Neural progenitor cell (in vitro differentiated cells): ENCODE results near the gene SUN5. TPM values are rescaled to one million over a fixed set of nuclear protein-coding genes. Genes with fewer than 3 reads are reported as not detected.

ENCODE experiments used
- DNase-seq: peaks from one replicate; pipeline ENCODE4 v3.0.0-alpha.2; 2016; ENCODE audit warnings: low spot score
- H2AFZ ChIP-seq: fragments of 200-600 bp; sonication (generic); replicated peaks from 2 replicates; pipeline ENCODE4 v1.6.1; 2016; ENCODE audit warnings: antibody characterized with exemption
- H3F3A ChIP-seq: fragments of 200-600 bp; sonication (generic); 2 replicates; pipeline ENCODE4 v1.6.1; 2016; ENCODE audit warnings: antibody characterized with exemption, low read depth
- H3K27ac ChIP-seq: fragments of 200-600 bp; sonication (generic); 2 replicates; pipeline ENCODE4 v1.5.1; 2016; ENCODE audit warnings: mild to moderate bottlenecking
- H3K27me3 ChIP-seq: fragments of 200-600 bp; sonication (generic); 2 replicates; pipeline ENCODE4 v1.6.1; 2016; ENCODE audit warnings: mild to moderate bottlenecking, moderate library complexity
- H3K36me3 ChIP-seq: fragments of 200-600 bp; sonication (generic); 2 replicates; pipeline ENCODE4 v1.5.1; 2016
- H3K4me1 ChIP-seq: fragments of 200-600 bp; sonication (generic); 2 replicates; pipeline ENCODE4 v1.6.1; 2016; ENCODE audit warnings: mixed run types
- H3K4me2 ChIP-seq: fragments of 200-600 bp; sonication (generic); 2 replicates; pipeline ENCODE4 v1.6.1; 2016
- H3K4me3 ChIP-seq: fragments of 200-600 bp; sonication (generic); 2 replicates; pipeline ENCODE4 v1.5.1; 2016
- H3K79me2 ChIP-seq: fragments of 200-600 bp; sonication (generic); 2 replicates; pipeline ENCODE4 v1.6.1; 2016; ENCODE audit warnings: low read depth
- H3K9ac ChIP-seq: fragments of 200-600 bp; sonication (generic); 2 replicates; pipeline ENCODE4 v1.6.1; 2016
- H3K9me3 ChIP-seq: fragments of 200-600 bp; sonication (generic); 2 replicates; pipeline ENCODE4 v1.5.1; 2016; ENCODE audit warnings: low read depth
- H4K20me1 ChIP-seq: fragments of 200-600 bp; sonication (generic); 2 replicates; pipeline ENCODE4 v1.6.1; 2016; ENCODE audit warnings: low read depth
- H3K27ac Mint-ChIP-seq: 3 replicates; pipeline ENCODE4 v1.8.0; 2021; ENCODE audit warnings: mixed read lengths
- H3K27me3 Mint-ChIP-seq: 2 replicates; pipeline ENCODE4 v1.8.0; 2022; ENCODE audit warnings: low read depth, mild to moderate bottlenecking, inconsistent platforms, moderate library complexity, mixed read lengths; ENCODE audit not compliant: insufficient read depth
- H3K36me3 Mint-ChIP-seq: 3 replicates; pipeline ENCODE4 v1.8.0; 2021; ENCODE audit warnings: mixed read lengths
- H3K4me1 Mint-ChIP-seq: 3 replicates; pipeline ENCODE4 v1.8.0; 2021; ENCODE audit warnings: mixed read lengths
- H3K4me3 Mint-ChIP-seq: 3 replicates; pipeline ENCODE4 v1.8.0; 2021; ENCODE audit warnings: mild to moderate bottlenecking, moderate library complexity, mixed read lengths
- H3K9me3 Mint-ChIP-seq: 3 replicates; pipeline ENCODE4 v1.8.0; 2020; ENCODE audit warnings: mixed read lengths
- EZH2 ChIP-seq: fragments of 200-600 bp; sonication (generic); IDR thresholded peaks from 2 replicates; pipeline ENCODE4 v1.6.1; 2017; ENCODE audit warnings: antibody characterized with exemption, mild to moderate bottlenecking, moderate library complexity
- EZH2phosphoT487 ChIP-seq: fragments of 200-600 bp; sonication (generic); IDR thresholded peaks from 2 replicates; pipeline ENCODE4 v1.6.1; 2017; ENCODE audit warnings: antibody characterized with exemption
- total RNA-seq: library from RNA; depleted of rRNA; stranded (reverse); fragments of >200 nt; gene quantifications from 2 replicates; pipeline ENCODE4 v1.2.3, GENCODE V29; 2015; ENCODE audit warnings: low replicate concordance
- TF ChIP-seq, protein P1 (sequence below): fragments of 200-600 bp; sonication (generic); IDR thresholded peaks from 2 replicates; pipeline ENCODE4 v1.5.1; 2017; ENCODE audit warnings: antibody characterized with exemption, mild to moderate bottlenecking

SUN5 gene
- total RNA-seq, 1 donor from 2014 or later: not detected

DNA sequence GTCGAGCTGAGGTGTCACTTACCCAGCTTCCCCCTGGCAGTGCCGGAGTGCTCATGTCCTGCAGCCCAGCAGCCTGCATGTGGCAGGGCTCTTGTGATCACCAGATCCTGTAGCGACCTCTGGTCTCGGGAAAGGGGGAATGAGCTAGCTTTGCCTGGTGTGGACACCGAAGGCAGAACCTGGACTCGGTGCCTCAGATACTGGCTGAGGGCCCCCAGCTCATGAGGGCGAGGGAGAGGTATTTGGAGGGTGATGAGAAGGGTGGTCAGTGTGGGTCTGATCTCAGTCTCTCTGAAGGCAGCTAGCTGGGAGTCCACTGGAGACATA lies 26.3 kb downstream of the SUN5 start:
- H3K4me1 ChIP-seq: peaks cover 20% of the 10 kb centered on the region
- no peaks in the 10 kb centered on the region for H3F3A ChIP-seq
- TF ChIP-seq, protein P1, sequence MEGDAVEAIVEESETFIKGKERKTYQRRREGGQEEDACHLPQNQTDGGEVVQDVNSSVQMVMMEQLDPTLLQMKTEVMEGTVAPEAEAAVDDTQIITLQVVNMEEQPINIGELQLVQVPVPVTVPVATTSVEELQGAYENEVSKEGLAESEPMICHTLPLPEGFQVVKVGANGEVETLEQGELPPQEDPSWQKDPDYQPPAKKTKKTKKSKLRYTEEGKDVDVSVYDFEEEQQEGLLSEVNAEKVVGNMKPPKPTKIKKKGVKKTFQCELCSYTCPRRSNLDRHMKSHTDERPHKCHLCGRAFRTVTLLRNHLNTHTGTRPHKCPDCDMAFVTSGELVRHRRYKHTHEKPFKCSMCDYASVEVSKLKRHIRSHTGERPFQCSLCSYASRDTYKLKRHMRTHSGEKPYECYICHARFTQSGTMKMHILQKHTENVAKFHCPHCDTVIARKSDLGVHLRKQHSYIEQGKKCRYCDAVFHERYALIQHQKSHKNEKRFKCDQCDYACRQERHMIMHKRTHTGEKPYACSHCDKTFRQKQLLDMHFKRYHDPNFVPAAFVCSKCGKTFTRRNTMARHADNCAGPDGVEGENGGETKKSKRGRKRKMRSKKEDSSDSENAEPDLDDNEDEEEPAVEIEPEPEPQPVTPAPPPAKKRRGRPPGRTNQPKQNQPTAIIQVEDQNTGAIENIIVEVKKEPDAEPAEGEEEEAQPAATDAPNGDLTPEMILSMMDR: no peak
- TF ChIP-seq EZH2phosphoT487: no peak
- no peak for TF ChIP-seq EZH2
- no peaks in the 10 kb centered on the region for H4K20me1 ChIP-seq
- H3K4me3 Mint-ChIP-seq: no peak overlapping the region
- no peak overlapping the region for H3K27ac ChIP-seq
- no peaks in the 10 kb centered on the region for H3K9me3 ChIP-seq
- H3K9me3 Mint-ChIP-seq: no peaks in the 10 kb centered on the region
- H3K27me3 ChIP-seq: no peaks in the 10 kb centered on the region
- DNase-seq: no peak
- H3K4me3 ChIP-seq: no peak overlapping the region
- no peaks in the 10 kb centered on the region for H3K36me3 ChIP-seq
- no peak overlapping the region for H3K4me2 ChIP-seq
- peaks cover 26% of the 10 kb centered on the region for H3K4me1 Mint-ChIP-seq
- peaks cover 7% of the 10 kb centered on the region for H3K27me3 Mint-ChIP-seq
- H2AFZ ChIP-seq: no peak overlapping the region
- no peaks in the 10 kb centered on the region for H3K79me2 ChIP-seq
- H3K27ac Mint-ChIP-seq: no peak overlapping the region
- no peak overlapping the region for H3K9ac ChIP-seq
- H3K36me3 Mint-ChIP-seq: no peaks in the 10 kb centered on the region

DNA sequence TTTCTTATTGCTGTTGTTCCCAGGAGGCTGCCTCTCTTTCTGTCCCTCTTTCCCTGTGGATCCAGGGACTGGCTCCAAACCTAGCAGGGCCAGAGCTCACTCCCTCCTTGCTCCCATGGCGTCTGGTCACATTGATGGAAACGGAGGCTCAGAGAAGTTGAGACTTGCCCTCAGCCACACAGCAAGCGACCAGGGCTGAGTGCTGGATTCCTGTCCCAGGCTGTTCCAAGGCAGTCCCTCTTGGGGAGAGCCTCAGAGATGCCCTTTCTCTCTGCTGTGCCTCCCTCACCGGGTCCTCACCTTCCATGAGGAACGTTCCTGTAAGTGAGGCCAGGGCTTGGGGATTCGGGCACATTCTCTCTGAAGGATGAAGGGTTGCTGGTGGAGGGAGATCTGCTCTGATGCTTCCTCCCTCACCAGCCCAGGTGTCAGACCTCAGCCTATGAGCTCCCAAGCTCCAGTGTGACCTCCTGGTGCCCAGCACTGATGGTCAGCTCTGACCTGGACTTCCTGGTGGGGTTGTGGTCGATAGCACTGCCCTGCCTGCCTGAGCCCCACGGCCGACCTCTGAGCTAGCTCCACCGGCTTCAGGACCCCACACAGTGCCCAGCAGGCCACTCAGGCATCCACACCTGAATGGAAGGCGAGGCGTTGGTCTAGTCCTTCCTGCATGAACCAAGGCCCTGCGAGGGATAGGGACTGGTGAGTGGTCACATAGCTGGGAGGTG lies 26.8 kb downstream of the SUN5 start:
- Histone ChIP-seq H3K9ac (no peak overlapping the region), H3K36me3 (no peaks in the 10 kb centered on the region), H3K27ac (no peak overlapping the region), H3K4me2 (no peak overlapping the region), H3K4me1 (peaks cover 20% of the 10 kb centered on the region), H4K20me1 (no peaks in the 10 kb centered on the region), H3K9me3 (no peaks in the 10 kb centered on the region), H2AFZ (no peak overlapping the region), H3K27me3 (no peaks in the 10 kb centered on the region), H3K79me2 (no peaks in the 10 kb centered on the region), H3F3A (no peaks in the 10 kb centered on the region), H3K4me3 (no peak overlapping the region)
- Mint-ChIP-seq H3K27ac (no peak overlapping the region), H3K9me3 (no peaks in the 10 kb centered on the region), H3K36me3 (no peaks in the 10 kb centered on the region), H3K4me1 (peaks cover 29% of the 10 kb centered on the region), H3K27me3 (peaks cover 8% of the 10 kb centered on the region), H3K4me3 (no peak overlapping the region)
- no peak for DNase-seq
- no peak for TF ChIP-seq EZH2
- TF ChIP-seq, protein P1: no peak
- TF ChIP-seq EZH2phosphoT487: no peak

DNA sequence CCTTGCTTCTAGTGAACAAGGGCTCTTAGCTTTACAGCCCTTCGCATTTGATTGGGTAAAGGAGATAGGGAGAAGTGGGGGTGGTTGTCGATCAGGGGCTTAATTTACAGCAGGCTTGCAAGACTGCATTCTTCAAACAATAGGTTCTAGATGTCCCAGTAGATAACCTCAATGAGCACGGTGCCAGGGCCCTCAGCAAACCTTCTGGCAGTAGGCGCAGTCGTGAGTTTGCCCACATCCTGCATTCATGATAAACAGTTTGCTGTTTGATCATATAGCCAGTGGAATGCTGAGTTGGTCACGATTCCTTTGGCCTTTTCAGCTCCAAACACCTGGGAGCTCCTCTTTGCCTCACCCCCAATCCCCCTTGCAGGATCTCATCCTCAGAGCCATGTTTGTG lies 27.5 kb downstream of the SUN5 start:
- TF ChIP-seq EZH2phosphoT487 (no peak), EZH2 (no peak)
- TF ChIP-seq, protein P1: no peak
- peaks cover 29% of the 10 kb centered on the region for H3K4me1 Mint-ChIP-seq

More for the DNA sequence above, 27.5 kb downstream of the SUN5 start:
- H3K27me3 Mint-ChIP-seq: peaks cover 8% of the 10 kb centered on the region
- H3K9ac ChIP-seq: no peak overlapping the region
- H3K27me3 ChIP-seq: no peaks in the 10 kb centered on the region
- H3K79me2 ChIP-seq: no peaks in the 10 kb centered on the region
- no peak overlapping the region for H2AFZ ChIP-seq
- no peak overlapping the region for H3K27ac Mint-ChIP-seq
- no peaks in the 10 kb centered on the region for H3K9me3 Mint-ChIP-seq
- H3K9me3 ChIP-seq: no peaks in the 10 kb centered on the region
- H3K36me3 Mint-ChIP-seq: no peaks in the 10 kb centered on the region
- no peak overlapping the region for H3K4me3 Mint-ChIP-seq
- no peak for DNase-seq
- H3K4me2 ChIP-seq: no peak overlapping the region
- no peaks in the 10 kb centered on the region for H3K36me3 ChIP-seq
- no peaks in the 10 kb centered on the region for H4K20me1 ChIP-seq
- no peak overlapping the region for H3K27ac ChIP-seq
- peaks cover 27% of the 10 kb centered on the region for H3K4me1 ChIP-seq
- H3K4me3 ChIP-seq: no peak overlapping the region
- H3F3A ChIP-seq: peaks cover 5% of the 10 kb centered on the region
